Measurements from ENCODE around the gene MRPL57.
"Not testable (repeated sequence)": the region's sequence is repeated elsewhere in the genome, so short reads cannot be mapped to it uniquely, and the experiment has no call there.

The MRPL57 gene

DNA sequence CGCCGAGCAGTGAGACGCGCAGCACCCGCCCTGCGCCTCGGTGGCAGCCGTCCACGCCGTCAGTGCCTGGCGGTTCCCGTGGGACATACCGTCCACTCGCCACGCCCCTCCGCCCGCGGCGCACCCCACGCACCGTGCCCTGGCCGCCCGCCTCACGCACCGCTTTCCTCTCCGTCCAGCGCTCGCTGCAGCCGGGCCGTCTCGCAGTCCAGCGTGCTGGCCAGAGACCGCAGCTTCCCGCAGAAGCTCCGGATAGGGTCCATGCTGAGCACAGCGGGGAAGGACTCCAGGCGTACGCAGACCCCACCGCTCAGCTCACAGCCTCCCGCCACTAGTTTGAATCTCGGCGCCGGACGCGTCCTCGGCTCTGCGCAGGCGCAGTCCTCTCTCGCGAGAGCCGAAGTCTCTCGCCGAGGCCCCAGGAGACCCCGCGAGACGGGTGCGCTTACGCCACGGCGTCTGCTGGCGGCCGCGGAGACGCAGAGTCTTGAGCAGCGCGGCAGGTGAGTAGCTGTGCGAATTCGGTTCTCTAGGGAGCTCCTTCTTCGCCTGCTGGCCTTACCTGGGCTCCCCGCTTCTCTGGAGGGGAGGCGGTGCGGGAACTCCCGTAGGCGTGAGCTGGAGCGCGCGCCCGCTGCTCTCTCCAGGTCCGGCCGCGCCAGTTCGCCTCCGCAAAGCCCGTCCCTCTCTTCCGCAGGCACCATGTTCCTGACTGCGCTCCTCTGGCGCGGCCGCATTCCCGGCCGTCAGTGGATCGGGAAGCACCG is at the start of gene MRPL57, which contains the start of gene SKA3:
Gene MRPL57 (plus strand): TSS at position 444 of the 767 bp plus-strand sequence. CDS start 259 bp downstream, at position 703.
Gene SKA3 (minus strand): TSS at position 338 of the 767 bp plus-strand sequence. CDS start 75 bp downstream, at position 263.
- peak; percentile 97 for DNase-seq

- no peak for DNase-seq
Observed at GRCh38 chr13:21130116-21130515, 46.3 kb upstream of the MRPL57 start.

DNA sequence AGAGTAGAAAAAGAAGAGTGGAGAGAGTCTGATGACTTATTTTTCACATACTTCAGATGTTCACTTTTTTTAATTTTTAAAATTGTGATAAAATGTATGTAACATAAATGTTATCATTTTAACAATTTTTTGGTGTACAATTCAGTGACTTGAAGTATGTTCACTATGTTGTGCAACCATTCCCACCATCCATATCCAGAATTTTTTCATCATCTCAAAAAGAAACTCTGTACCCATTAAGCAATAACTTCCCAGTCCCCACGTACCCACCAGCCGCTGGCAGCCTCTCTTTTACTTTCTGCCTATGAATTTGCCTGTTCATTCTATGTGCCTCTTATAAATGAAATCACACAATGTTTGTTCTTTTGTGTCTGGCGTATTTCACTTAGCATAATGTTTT is 43.4 kb upstream of the MRPL57 start:
- DNase-seq = no peak

- DNase-seq = no peak
Observed at GRCh38 chr13:21134475-21134874, 42.0 kb upstream of the MRPL57 start.

- DNase-seq = not testable (repeated sequence)
Observed at GRCh38 chr13:21135833-21136232, 40.6 kb upstream of the MRPL57 start.

GRCh38 chr13:21137696-21138095 is 38.8 kb upstream of the MRPL57 start:
- no peak for DNase-seq

DNA sequence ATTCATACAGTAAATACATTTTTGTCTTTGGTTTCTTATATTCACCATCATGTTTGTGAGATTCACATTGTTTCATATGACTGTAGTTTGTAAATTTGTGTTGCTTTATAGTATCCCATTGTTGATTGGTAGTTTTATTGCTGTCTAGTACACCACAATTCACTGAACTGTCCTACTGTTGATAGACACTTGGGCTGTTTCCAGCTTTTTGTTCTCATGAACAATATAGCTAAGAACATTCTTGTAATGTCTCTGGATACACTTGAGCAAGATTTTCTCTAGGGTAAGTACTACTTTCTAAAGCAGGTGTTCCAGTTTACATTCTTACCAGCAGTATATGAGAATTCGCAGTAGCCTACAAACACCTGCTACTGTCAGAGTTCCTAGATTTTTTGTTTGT is 37.9 kb upstream of the MRPL57 start:
- no peak for DNase-seq

- DNase-seq = no peak
Observed at GRCh38 chr13:21139374-21139773, 37.1 kb upstream of the MRPL57 start.

GRCh38 chr13:21142766-21143165 is 33.7 kb upstream of the MRPL57 start:
- no peak for DNase-seq

DNA sequence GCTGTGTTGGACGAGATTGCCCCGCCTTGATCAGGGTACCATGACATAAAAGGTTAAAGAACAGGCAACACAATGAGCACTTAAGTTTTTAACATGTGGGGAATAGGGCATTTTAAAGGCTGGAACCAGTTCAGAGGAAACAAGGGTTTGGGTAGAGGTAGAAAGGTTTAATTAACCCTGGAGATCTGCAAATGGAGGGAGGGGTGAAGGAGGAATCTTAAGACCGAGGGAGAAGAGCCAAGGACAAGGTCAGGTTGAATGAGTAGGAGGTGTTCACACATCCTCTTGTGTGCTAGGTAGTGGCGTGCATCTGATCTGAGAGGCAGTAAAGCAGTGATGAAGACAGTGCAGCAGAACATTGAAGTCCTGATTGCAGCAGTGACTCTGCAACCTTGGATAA is 28.6 kb upstream of the MRPL57 start:
- no peak for DNase-seq

DNA sequence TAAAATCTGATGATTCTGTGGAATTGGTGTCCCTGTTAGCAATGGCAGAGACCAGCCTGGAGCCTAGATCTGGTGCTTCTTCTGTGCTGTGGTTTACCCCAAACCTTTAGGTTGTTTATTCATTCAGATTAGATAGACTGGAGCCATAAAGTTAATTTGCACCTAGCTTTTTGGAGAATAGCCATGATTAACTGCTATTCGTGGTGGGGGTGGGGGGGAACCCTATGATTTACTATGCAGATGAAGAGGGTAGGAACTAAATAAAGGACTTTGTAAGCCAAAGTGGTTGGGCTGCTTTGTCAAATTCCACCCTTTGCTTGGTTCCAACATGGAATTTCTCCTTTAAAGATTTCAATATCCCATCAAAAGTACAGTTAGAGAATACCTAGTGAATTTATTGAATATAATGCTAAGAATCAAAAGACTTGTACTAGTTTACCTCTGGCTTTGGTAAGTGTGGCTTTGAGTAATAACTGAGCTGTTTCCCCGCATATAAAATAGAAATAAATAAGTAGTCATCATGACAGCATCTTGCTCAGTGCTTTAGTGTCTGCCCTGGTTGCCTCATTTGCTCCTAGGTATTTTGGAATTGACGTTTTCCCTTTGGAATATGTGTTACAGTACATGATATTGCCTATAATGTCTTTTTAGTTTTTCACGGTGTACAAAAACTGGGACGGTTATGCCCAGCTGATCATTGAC is 27.8 kb upstream of the MRPL57 start:
- no peak for DNase-seq

DNA sequence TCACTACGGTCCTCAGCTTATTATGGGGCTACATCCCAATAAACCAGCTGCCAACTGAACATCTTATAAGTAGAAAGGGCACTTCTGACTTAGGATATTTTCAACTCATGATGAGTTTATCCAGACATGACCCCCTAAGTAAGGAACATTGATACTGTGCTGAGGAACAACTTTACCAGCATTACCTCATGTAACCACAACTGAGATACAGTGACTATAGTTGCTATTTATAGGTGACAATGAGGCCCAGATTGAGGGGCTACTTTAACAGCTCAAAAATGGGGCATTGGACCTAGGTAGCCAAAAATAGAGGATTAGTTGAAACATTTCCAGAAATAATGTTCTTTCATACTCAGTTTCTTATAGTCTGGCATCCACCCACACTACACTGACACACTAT is 26.9 kb upstream of the MRPL57 start:
- no peak for DNase-seq

DNA sequence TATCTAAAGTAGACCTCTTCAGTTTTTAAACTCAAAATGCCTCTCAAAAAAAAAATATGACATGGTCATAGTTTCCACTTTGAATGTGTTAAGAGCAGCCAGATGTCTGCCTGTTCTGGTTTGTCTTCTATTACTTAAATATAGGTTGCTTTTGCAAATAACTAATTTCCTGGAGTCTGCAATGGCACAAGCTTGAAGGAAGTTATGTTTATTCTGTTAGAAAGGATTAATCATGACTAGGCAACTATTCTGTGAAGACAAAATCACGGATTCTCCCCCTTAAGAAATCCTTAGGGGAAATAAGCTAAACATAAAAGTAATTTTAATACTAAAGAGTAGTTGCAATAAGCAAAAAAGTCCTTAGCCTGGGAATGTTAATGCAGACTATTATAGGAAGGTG is 26.4 kb upstream of the MRPL57 start:
- no peak for DNase-seq

- no peak for DNase-seq
Observed at GRCh38 chr13:21152251-21152899, 24.1 kb upstream of the MRPL57 start.

DNA sequence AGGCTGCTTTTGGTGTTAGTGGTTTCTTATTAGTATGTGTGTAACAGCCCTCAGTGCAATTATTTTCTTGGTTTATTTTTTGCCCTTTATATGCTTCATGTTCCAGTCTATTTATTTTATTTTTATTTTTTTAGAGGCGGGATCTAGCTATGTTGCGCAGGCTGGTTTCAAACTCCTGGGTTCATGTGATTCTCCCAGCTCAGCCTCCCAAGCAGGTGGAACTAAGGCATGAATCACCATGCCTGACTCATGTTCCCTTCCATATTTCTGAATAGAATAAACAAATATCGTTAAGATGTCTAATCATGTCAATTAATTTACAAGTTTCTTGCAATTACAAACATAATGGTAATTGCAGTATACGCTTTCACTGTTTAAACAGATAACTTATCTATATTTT is 11.8 kb upstream of the MRPL57 start:
- no peak for DNase-seq

DNA sequence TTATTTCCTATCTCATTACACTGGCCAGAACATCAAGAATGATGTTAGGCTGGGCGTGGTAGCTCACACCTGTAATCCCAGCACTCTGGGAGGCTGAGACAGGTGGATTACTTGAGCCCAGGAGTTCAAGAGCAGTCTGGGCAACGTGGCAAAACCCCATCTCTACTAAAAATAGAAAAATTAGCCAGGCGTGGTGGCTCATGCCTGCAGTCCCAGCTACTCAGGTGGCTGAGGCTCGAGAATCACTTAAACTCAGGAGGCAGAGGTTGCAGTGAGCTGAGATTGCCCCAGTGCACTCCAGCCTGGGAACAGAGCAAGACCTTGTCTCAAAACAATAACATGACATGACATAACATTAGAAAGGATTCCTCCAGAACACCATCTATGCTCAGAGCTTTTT is 10.9 kb upstream of the MRPL57 start:
- DNase-seq = not testable (repeated sequence)

- DNase-seq = no peak
Observed at GRCh38 chr13:21171420-21171819, 5.0 kb upstream of the MRPL57 start.

GRCh38 chr13:21173767-21174166 is 2.7 kb upstream of the MRPL57 start:
- DNase-seq = not testable (repeated sequence)

DNA sequence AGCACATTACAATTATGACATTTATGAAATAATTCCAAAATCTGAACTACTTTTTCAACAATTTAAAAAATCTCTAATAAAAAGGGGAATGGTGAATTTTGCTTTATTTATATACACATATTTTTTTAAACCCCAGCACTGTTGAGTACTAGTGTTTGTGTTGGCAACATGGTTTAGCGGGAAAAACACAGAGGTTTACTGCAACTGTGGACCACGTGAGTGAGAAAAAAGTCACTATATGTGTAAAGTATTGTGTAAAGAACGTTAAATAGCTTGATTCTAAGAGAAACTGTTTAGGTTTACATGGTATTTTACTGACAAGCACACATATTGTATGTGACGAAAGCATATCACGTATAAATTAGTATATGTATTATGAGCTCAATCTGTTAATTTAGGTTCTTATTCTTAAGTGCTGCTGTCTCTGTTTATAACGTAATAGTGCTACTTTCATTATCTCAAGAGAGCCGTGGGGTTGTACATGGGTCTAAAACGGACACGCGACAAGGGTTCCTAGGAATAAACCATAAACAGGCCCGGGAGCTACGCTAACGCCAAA is 723 bp upstream of the MRPL57 start:
- no peak for DNase-seq

DNA sequence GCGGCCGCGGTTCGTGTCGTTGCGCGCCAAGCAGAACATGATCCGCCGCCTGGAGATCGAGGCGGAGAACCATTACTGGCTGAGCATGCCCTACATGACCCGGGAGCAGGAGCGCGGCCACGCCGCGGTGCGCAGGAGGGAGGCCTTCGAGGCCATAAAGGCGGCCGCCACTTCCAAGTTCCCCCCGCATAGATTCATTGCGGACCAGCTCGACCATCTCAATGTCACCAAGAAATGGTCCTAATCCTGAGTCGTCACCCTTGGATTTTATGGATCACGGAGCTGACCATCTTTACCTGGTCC is 475 bp downstream of the MRPL57 start:
- DNase-seq = no peak

DNA sequence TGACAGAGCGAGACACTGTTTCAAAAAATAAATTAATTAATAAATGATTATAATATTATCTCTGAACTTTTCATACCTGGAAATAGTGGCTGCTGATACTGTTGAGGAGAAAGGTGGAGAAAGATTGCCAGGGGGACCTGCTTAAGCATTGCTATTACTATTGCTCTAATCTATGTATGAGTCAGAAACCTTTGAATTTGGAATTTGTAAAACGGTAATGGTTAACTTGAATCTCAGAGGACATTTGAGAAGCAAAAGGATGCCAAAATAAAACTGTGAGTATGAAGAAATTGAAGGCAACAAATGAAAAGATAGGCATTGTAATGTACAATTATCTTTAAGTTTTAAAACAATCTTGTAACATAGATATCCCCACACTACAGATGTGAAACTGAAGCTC is 5.2 kb downstream of the MRPL57 start:
- DNase-seq = no peak

GRCh38 chr13:21186410-21186809 is 10.0 kb downstream of the MRPL57 start:
- not testable (repeated sequence) for DNase-seq

DNA sequence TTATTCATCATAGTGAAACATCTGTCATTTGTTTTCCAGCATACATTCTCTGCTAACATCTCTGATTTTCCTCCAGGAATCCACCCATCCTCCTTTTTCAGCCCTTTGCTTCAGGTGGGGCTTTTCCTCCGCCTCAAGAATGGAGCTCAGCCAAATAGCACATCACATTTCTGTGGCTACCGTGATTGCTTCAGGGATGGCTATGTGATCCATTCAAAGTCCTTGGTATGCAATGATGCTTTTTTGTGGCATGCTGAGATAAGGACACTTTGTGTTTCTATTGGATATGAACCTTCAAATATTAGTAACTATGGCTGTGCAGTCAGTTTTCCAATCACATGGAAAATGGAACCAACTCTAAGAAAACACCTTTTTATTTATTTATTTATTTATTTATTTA is 18.3 kb downstream of the MRPL57 start:
- not testable (repeated sequence) for DNase-seq
